ENCODE data around the gene FEM1B. TPM values are rescaled to one million over a fixed set of nuclear protein-coding genes. Genes with fewer than 3 reads are reported as not detected.
A peak's percentile ranks its signal among the peaks of the same experiment; 100 is the strongest.

Gene FEM1B
- total RNA-seq, 1 donor from 2014 or later = 45.1 TPM

DNA sequence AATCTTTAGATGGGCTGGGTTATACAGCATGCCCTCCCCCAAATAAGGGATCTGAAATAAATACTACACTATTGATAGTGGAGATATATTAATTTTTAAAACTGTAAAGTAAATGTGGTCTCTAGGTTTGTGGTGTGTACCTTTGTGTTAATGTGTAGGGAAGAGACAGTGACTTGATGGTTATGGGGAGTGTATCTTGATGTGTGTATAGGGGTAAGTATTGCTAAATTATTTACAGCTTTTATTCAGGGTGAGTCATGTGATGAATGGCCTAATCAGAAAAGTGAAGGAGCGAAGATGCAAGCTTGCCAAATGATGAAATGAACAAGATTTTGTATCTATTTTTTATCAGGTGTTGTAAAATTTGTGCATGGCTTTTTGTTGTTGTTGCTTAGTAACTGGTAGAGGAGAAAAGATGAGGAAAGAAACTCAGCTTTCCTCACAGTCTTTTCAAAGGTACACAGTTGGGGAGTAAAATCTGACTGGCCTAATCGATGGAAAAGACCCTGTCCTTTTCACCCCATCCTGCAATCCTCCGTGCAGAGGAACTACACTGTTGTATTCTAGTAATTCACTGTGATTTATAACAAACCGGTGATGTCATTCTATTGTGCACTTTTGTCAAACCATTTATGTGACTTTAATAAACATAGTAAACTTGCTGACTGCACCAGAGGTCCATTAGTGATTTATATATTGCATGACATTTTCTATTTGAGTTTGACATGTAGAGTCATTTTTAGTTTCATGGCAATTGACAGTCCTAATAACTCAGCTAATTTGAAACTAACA, 17.7 kb downstream of the FEM1B start:
- peaks cover 28% of the 10 kb centered on the region for H3K36me3 Mint-ChIP-seq (ENCODE audit: low read depth)
- no peaks in the 10 kb centered on the region for H3K9me3 Mint-ChIP-seq
- intact Hi-C loops (cut with micrococcal nuclease) = no loop called here
- H3K4me3 Mint-ChIP-seq (ENCODE audit: low read depth) = no peak overlapping the region
- no peak for DNase-seq (ENCODE audit: low spot score)
- H3K27me3 Mint-ChIP-seq (ENCODE audit: low read depth) = no peaks in the 10 kb centered on the region
- H3K27ac Mint-ChIP-seq = no peak overlapping the region
- peaks cover 30% of the 10 kb centered on the region for H3K4me1 Mint-ChIP-seq (ENCODE audit: low read depth)

DNA sequence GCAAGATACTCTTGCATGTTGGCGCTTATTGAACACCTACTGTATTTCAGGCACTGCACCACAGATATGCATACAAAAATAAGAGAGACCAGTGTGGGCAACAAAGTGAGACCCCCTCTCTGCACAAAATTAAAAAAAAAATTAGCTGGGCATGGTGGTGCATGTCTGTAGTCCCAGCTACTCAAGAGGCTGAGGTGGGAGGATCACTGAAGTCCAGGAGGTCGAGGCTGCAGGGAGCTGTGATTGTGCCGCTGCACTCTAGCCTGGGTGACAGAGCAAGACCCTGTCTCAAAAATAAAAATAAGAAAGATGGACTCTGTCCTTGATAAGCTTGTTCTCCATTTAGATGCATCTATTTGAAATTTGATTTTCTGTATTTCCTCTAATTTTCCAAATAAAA, 20.8 kb downstream of the FEM1B start:
- no peaks in the 10 kb centered on the region for H3K9me3 Mint-ChIP-seq
- DNase-seq (ENCODE audit: low spot score) = no peak
- H3K27ac Mint-ChIP-seq = no peak overlapping the region
- no peaks in the 10 kb centered on the region for H3K27me3 Mint-ChIP-seq (ENCODE audit: low read depth)
- peak overlapping the region; percentile 58 for H3K4me3 Mint-ChIP-seq (ENCODE audit: low read depth)
- peaks cover 20% of the 10 kb centered on the region for H3K4me1 Mint-ChIP-seq (ENCODE audit: low read depth)
- peaks cover 13% of the 10 kb centered on the region for H3K36me3 Mint-ChIP-seq (ENCODE audit: low read depth)
- intact Hi-C loops (cut with micrococcal nuclease) = loop anchor here (2.0 kb wide), 1 partner anchor 20 kb away; no protein-coding TSS in a partner anchor

DNA sequence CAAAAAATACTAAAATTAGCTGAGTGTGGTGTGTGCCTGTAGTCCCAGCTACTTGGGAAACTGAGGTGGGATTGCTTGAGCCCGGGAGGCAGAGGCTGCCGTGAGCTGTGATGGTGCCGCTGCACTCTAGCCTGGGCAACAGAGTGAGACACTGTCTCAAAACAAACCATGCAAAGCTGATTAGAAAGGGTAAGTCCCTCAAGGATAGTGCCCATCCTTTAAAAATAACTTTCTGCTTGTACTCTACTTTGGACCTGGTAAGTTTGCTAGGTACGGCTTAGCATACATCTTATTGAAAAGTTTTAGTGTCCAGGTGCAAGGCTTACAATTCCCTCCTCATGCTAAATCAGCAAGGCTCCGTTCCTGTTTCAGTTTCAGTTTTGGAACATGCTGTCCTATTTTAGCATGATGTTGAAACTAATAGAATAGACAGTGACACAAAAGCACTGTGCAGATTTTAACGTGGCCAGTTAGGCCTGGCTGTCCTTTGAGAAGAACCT, 21.4 kb downstream of the FEM1B start:
- Mint-ChIP-seq H3K4me1 (ENCODE audit: low read depth) (peaks cover 20% of the 10 kb centered on the region), H3K4me3 (ENCODE audit: low read depth) (peak overlapping the region; percentile 58), H3K36me3 (ENCODE audit: low read depth) (peaks cover 7% of the 10 kb centered on the region), H3K27me3 (ENCODE audit: low read depth) (no peaks in the 10 kb centered on the region), H3K9me3 (no peaks in the 10 kb centered on the region), H3K27ac (peak overlapping the region; percentile 67)
- intact Hi-C loops (cut with micrococcal nuclease) = loop anchor here (2.0 kb wide), 1 partner anchor 20 kb away; no protein-coding TSS in a partner anchor
- DNase-seq (ENCODE audit: low spot score) = no peak

DNA sequence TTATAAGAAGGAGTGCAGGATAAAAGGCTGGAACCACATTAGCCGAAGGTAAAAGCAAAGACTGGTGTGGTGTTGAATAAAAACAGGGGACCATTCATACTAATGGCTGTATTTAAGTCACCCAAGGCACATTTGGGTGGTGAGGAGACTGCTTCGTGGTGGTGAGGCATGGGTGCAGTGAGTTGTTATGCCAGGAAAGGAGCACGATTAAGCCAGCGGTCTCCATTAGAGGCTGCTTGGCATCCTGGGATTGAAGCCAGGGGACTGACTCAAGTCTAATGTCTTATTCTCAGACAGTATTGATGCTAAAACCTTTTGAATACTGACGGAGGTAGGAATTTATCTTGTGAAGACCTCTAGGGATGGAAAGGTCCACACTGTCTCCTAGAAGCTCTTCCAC, 21.9 kb downstream of the FEM1B start:
- no peaks in the 10 kb centered on the region for H3K9me3 Mint-ChIP-seq
- H3K36me3 Mint-ChIP-seq (ENCODE audit: low read depth) = peaks cover 7% of the 10 kb centered on the region
- H3K4me1 Mint-ChIP-seq (ENCODE audit: low read depth) = peaks cover 22% of the 10 kb centered on the region
- H3K27me3 Mint-ChIP-seq (ENCODE audit: low read depth) = no peaks in the 10 kb centered on the region
- DNase-seq (ENCODE audit: low spot score) = no peak
- intact Hi-C loops (cut with micrococcal nuclease) = loop anchor here (2.0 kb wide), 1 partner anchor 21 kb away; no protein-coding TSS in a partner anchor
- H3K27ac Mint-ChIP-seq = no peak overlapping the region
- H3K4me3 Mint-ChIP-seq (ENCODE audit: low read depth) = no peak overlapping the region

GRCh38 chr15:68300115-68300940, 22.8 kb downstream of the FEM1B start:
- no peak for DNase-seq (ENCODE audit: low spot score)
- Mint-ChIP-seq H3K36me3 (ENCODE audit: low read depth) (peaks cover 7% of the 10 kb centered on the region), H3K4me3 (ENCODE audit: low read depth) (no peak overlapping the region), H3K9me3 (no peaks in the 10 kb centered on the region), H3K27me3 (ENCODE audit: low read depth) (no peaks in the 10 kb centered on the region), H3K27ac (no peak overlapping the region), H3K4me1 (ENCODE audit: low read depth) (peaks cover 25% of the 10 kb centered on the region)
- intact Hi-C loops (cut with micrococcal nuclease) = no loop called here

DNA sequence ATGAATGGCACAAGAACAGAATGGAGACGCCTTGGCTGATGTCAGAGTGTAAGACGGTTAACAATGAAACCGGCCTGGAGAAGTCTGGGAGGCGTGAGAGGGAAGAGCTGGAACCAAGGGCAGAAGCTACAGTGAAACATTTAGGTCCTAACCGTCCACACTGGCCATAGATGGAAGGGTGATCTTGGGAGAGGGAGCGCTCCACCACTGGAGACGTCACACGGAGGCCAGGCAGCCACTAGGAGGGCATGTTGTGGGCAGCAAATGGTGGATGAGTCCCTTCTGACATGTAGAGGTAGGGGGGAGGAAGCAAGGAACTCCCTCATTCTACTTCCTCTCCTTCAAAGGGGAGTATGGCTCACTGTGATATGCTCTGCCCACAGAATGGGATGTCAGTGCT, 23.8 kb downstream of the FEM1B start:
- intact Hi-C loops (cut with micrococcal nuclease) = no loop called here
- no peaks in the 10 kb centered on the region for H3K27me3 Mint-ChIP-seq (ENCODE audit: low read depth)

GRCh38 chr15:68302729-68303128, 25.2 kb downstream of the FEM1B start:
- no peak overlapping the region for H3K27ac Mint-ChIP-seq
- peaks cover 32% of the 10 kb centered on the region for H3K4me1 Mint-ChIP-seq (ENCODE audit: low read depth)
- H3K4me3 Mint-ChIP-seq (ENCODE audit: low read depth) = no peak overlapping the region
- no peak for DNase-seq (ENCODE audit: low spot score)
- peaks cover under 1% of the 10 kb centered on the region for H3K27me3 Mint-ChIP-seq (ENCODE audit: low read depth)
- intact Hi-C loops (cut with micrococcal nuclease) = no loop called here
- H3K36me3 Mint-ChIP-seq (ENCODE audit: low read depth) = peaks cover 3% of the 10 kb centered on the region
- H3K9me3 Mint-ChIP-seq = no peaks in the 10 kb centered on the region

More for the DNA sequence above, 23.8 kb downstream of the FEM1B start:
- Mint-ChIP-seq H3K36me3 (ENCODE audit: low read depth) (peaks cover 7% of the 10 kb centered on the region), H3K4me3 (ENCODE audit: low read depth) (no peak overlapping the region), H3K27ac (no peak overlapping the region), H3K4me1 (ENCODE audit: low read depth) (peaks cover 27% of the 10 kb centered on the region), H3K9me3 (no peaks in the 10 kb centered on the region)
- DNase-seq (ENCODE audit: low spot score) = no peak

DNA sequence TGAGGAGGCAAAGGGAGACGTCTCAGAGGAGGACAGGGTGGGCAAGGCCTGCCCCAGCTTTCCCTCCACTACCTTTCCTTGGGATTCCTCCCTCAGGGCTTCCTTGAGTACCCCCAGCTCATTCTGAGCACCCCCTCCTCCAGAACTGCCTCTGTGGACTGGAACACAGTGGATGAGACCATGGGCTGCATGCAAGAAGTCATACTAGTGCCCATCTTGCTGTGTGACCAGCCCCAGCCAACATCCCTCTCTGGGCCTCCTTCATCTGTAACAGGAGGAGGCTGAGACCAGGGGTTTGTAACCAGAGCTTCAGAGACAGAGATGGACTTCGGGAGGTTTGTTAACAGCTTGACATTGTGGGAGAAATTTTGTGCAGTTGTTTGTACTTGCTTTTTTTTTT, 25.6 kb downstream of the FEM1B start:
- Mint-ChIP-seq H3K4me3 (ENCODE audit: low read depth) (no peak overlapping the region), H3K27ac (no peak overlapping the region), H3K4me1 (ENCODE audit: low read depth) (peaks cover 29% of the 10 kb centered on the region), H3K27me3 (ENCODE audit: low read depth) (peaks cover 2% of the 10 kb centered on the region), H3K9me3 (no peaks in the 10 kb centered on the region), H3K36me3 (ENCODE audit: low read depth) (peaks cover 3% of the 10 kb centered on the region)
- no peak for DNase-seq (ENCODE audit: low spot score)
- intact Hi-C loops (cut with micrococcal nuclease) = no loop called here

GRCh38 chr15:68303560-68304436, 26.3 kb downstream of the FEM1B start:
- peaks cover 3% of the 10 kb centered on the region for H3K36me3 Mint-ChIP-seq (ENCODE audit: low read depth)
- intact Hi-C loops (cut with micrococcal nuclease) = no loop called here
- peak; percentile 7 for DNase-seq (ENCODE audit: low spot score)
- no peak overlapping the region for H3K4me3 Mint-ChIP-seq (ENCODE audit: low read depth)
- H3K9me3 Mint-ChIP-seq = no peaks in the 10 kb centered on the region
- peaks cover 26% of the 10 kb centered on the region for H3K4me1 Mint-ChIP-seq (ENCODE audit: low read depth)
- H3K27me3 Mint-ChIP-seq (ENCODE audit: low read depth) = peaks cover 2% of the 10 kb centered on the region
- peak overlapping the region; percentile 76 for H3K27ac Mint-ChIP-seq

DNA sequence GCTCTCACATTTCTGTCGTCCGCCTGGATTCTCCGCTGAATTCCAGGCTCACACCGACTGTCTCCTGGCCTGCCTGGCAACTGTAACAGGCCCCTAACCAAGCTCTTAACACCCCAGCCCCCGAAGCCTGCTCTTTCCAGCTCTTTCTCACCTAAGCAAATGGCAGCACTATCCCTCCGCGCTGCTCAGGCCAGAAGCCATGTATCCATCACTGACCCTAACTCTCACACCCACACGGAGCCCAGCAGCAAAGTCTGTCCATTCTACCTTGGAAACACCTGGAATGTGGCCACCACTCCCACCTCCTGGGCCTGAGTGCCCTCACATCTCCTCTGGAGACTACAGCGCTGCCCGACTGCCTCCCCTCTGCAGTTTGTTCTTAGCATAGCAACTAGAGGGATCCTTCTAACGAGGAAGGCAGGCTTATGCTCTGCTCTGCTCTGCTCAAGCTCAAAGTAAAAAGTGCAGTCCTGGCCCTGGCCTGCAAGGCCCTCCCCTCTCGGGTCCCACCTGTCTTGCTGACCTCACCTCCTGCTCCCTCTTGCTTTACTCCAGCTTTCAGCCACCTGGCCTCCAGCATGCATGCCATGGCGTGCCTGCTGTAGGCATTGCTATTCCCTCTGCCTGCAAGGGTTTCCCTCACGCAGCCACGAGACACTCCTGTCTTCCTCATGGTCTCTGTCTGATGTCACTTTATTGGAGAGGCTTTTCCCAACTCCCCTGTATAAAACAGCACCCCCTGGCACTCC, 27.2 kb downstream of the FEM1B start:
- no peaks in the 10 kb centered on the region for H3K9me3 Mint-ChIP-seq
- DNase-seq (ENCODE audit: low spot score) = peak; percentile 4
- H3K4me1 Mint-ChIP-seq (ENCODE audit: low read depth) = peaks cover 20% of the 10 kb centered on the region
- intact Hi-C loops (cut with micrococcal nuclease) = no loop called here
- H3K27me3 Mint-ChIP-seq (ENCODE audit: low read depth) = peaks cover 2% of the 10 kb centered on the region
- peak overlapping the region; percentile 2 for H3K27ac Mint-ChIP-seq
- no peaks in the 10 kb centered on the region for H3K36me3 Mint-ChIP-seq (ENCODE audit: low read depth)
- H3K4me3 Mint-ChIP-seq (ENCODE audit: low read depth) = no peak overlapping the region

DNA sequence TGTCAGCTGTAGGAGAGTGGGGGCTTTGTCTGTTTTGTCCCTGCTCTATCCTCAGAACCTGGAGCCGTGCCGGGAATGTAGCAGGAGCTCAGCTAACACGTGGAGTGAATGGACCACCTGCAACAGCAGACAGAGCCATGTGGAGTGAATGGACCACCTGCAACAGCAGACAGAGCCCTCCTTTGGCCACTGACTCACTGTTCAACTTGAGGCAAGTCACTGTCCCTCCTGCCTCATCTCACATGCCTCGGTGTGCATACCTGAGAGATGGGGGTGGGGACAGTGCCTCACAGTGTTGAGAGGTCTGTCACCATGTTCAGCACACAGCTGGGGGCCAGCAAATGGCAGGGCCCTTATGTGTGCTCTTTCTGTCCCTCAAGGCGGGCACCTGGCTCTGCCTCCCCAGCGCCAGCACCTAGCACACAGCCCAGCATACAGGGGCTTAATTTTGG, 27.9 kb downstream of the FEM1B start:
- H3K36me3 Mint-ChIP-seq (ENCODE audit: low read depth) = no peaks in the 10 kb centered on the region
- intact Hi-C loops (cut with micrococcal nuclease) = no loop called here
- H3K4me3 Mint-ChIP-seq (ENCODE audit: low read depth) = no peak overlapping the region
- no peaks in the 10 kb centered on the region for H3K9me3 Mint-ChIP-seq
- DNase-seq (ENCODE audit: low spot score) = no peak
- H3K27ac Mint-ChIP-seq = no peak overlapping the region
- H3K4me1 Mint-ChIP-seq (ENCODE audit: low read depth) = peaks cover 20% of the 10 kb centered on the region
- peaks cover 2% of the 10 kb centered on the region for H3K27me3 Mint-ChIP-seq (ENCODE audit: low read depth)

Data from activated T-helper 2 cell treated with anti-CD3 and anti-CD28 coated beads, Interferon-gamma antibody, Interleukin-2, Interleukin-4, amounts not matched to agents 10 μg/mL and 5 μg/mL and 100 μg/mL, durations not matched to agents 14 hours and 24 hours and 36 hours (primary cell).